ENCODE measurements around the gene LGI1.

- no peak for TF ChIP-seq ZC3H8 (IDR thresholded peaks at IDR 0.05)
- TF ChIP-seq ZBTB7A (IDR thresholded peaks at IDR 0.05; ENCODE audit: borderline replicate concordance, control insufficient read depth, low read depth, low read length) = no peak
- TF ChIP-seq RNF2 (IDR thresholded peaks at IDR 0.05) = no peak
- TF ChIP-seq CHAMP1 (IDR thresholded peaks at IDR 0.05) = no peak
- no peak for TF ChIP-seq POLR2A (conservative IDR thresholded peaks at IDR 0.05)
- TF ChIP-seq EZH2 (IDR thresholded peaks at IDR 0.05; ENCODE audit: borderline replicate concordance, low read depth, low read length) = no peak
- no peak for TF ChIP-seq ESRRA (IDR thresholded peaks at IDR 0.05; ENCODE audit: borderline replicate concordance, low read depth)
- TF ChIP-seq CTCF (IDR thresholded peaks at IDR 0.05 in 2 of 3, conservative IDR thresholded peaks at IDR 0.05 in 1 of 3; ENCODE audit: insufficient read depth in 2 of 3, low read depth in 1 of 3, low read length in 3 of 3) = no peak
- TF ChIP-seq SP2 (IDR thresholded peaks at IDR 0.05; ENCODE audit: extremely low read depth, low read depth, low read length, poor library complexity, severe bottlenecking) = no peak
- no peak for TF ChIP-seq NFIC (IDR thresholded peaks at IDR 0.05)
Observed at GRCh38 chr10:93751124-93751523, 6.6 kb upstream of the LGI1 start.

Measured in K562 (cell line).